Measurements from ENCODE around the gene TRDMT1. TPM values are rescaled to one million over a fixed set of nuclear protein-coding genes. Genes with fewer than 3 reads are reported as not detected.

The TRDMT1 gene
- total RNA-seq, 4 donors from 2014 or later: 29.4 to 39.7 (median 31.7) TPM

- intact Hi-C loops (cut with DNase I): no loop called here
- Histone ChIP-seq H3K36me3 (no peaks in the 10 kb centered on the region), H3K4me1 (peaks cover 0 to 6% of the 10 kb centered on the region in 2 donors), H3K9me3 (no peaks in the 10 kb centered on the region), H3K27me3 (no peaks in the 10 kb centered on the region), H3K27ac (no peak overlapping the region), H3K4me3 (replicated peaks in 1 of 3) (no peak overlapping the region)
- no peak for DNase-seq
- WGBS, 2 donors: 100% methylated on average over 1 of the region's 1 CpG
- TF ChIP-seq CTCF (IDR thresholded peaks at IDR 0.05): no peak
Measured at GRCh38 chr10:17247210-17247609, 45.7 kb upstream of the TRDMT1 start.

GRCh38 chr10:17244700-17245365 lies 43.4 kb upstream of the TRDMT1 start:
- TF ChIP-seq POLR2A (IDR thresholded peaks at IDR 0.05) (no peak), CTCF (IDR thresholded peaks at IDR 0.05) (no peak)
- no peaks in the 10 kb centered on the region for H3K36me3 ChIP-seq
- no peaks in the 10 kb centered on the region for H3K27me3 ChIP-seq
- peaks cover 0 to 6% of the 10 kb centered on the region in 2 donors for H3K4me1 ChIP-seq
- no peak overlapping the region for H3K4me3 ChIP-seq (replicated peaks in 1 of 3)
- intact Hi-C loops (cut with DNase I): no loop called here
- no peaks in the 10 kb centered on the region for H3K9me3 ChIP-seq
- no peak for DNase-seq
- no peak overlapping the region for H3K27ac ChIP-seq

- no peak for TF ChIP-seq POLR2A (IDR thresholded peaks at IDR 0.05)
- no peak for TF ChIP-seq CTCF (IDR thresholded peaks at IDR 0.05)
- Histone ChIP-seq H3K27me3 (no peaks in the 10 kb centered on the region), H3K4me1 (peaks cover 13 to 15% of the 10 kb centered on the region in 2 donors), H3K4me3 (replicated peaks in 1 of 3) (no peak overlapping the region), H3K36me3 (peaks cover 9 to 14% of the 10 kb centered on the region in 2 donors), H3K9me3 (no peaks in the 10 kb centered on the region), H3K27ac (no peak overlapping the region)
- intact Hi-C loops (cut with DNase I): no loop called here
- DNase-seq: no peak
- WGBS, 2 donors: 92 to 93% methylated on average over 5 of the region's 5 CpGs
Measured at GRCh38 chr10:17241611-17242333, 40.3 kb upstream of the TRDMT1 start.

GRCh38 chr10:17240616-17241015 lies 39.1 kb upstream of the TRDMT1 start:
- no peak for DNase-seq
- H3K4me3 ChIP-seq (replicated peaks in 1 of 3): no peak overlapping the region
- H3K4me1 ChIP-seq: peaks cover 18 to 23% of the 10 kb centered on the region in 2 donors
- no peaks in the 10 kb centered on the region for H3K27me3 ChIP-seq
- no peaks in the 10 kb centered on the region for H3K9me3 ChIP-seq
- H3K36me3 ChIP-seq: peaks cover 21 to 26% of the 10 kb centered on the region in 2 donors
- no peak overlapping the region for H3K27ac ChIP-seq
- no peak for TF ChIP-seq POLR2A (IDR thresholded peaks at IDR 0.05)
- no peak for TF ChIP-seq CTCF (IDR thresholded peaks at IDR 0.05)
- 93 to 94% methylated on average over 4 of the region's 4 CpGs for WGBS, 2 donors
- intact Hi-C loops (cut with DNase I): no loop called here

GRCh38 chr10:17240096-17240495 lies 38.6 kb upstream of the TRDMT1 start:
- intact Hi-C loops (cut with DNase I): no loop called here
- Histone ChIP-seq H3K27ac (peak overlapping the region in 1 of 3 donors; percentile 44), H3K4me1 (peaks cover 18 to 28% of the 10 kb centered on the region in 2 donors), H3K9me3 (no peaks in the 10 kb centered on the region), H3K27me3 (no peaks in the 10 kb centered on the region), H3K4me3 (replicated peaks in 1 of 3) (no peak overlapping the region), H3K36me3 (peaks cover 26 to 31% of the 10 kb centered on the region in 2 donors)
- no peak for TF ChIP-seq CTCF (IDR thresholded peaks at IDR 0.05)
- TF ChIP-seq POLR2A (IDR thresholded peaks at IDR 0.05): no peak
- DNase-seq: no peak
- 95 to 99% methylated on average over 2 of the region's 2 CpGs for WGBS, 2 donors

Measured in thyroid gland (tissue), 4 donors.